Keratinocyte (primary cell): ENCODE measurements around the gene ANGPTL2. TPM values are rescaled to one million over a fixed set of nuclear protein-coding genes. Genes with fewer than 3 reads are reported as not detected.

Experiments used
- DNase-seq: peaks from one replicate; pipeline ENCODE4 v3.0.0-alpha.2; 2011; ENCODE audit warnings: low read depth, missing footprints, low spot score
- FAIRE-seq: peaks from 2 replicates; lab custom pipeline; 2011; peaks lifted over from hg19 to GRCh38; lab: Jason Lieb, UNC
- H2AFZ ChIP-seq: 2 replicates; pipeline ENCODE4 v1.6.0; 2012; ENCODE audit warnings: low read length, control low read depth, inconsistent platforms; ENCODE audit not compliant: control insufficient read depth
- H3K27ac ChIP-seq: 2 replicates; pipeline ENCODE4 v1.5.1; 2011; ENCODE audit warnings: low read length; ENCODE audit not compliant: control insufficient read depth, insufficient read depth
- H3K27me3 ChIP-seq: 3 replicates; pipeline ENCODE4 v1.6.0; 2011; ENCODE audit warnings: low read length; ENCODE audit not compliant: control insufficient read depth, insufficient read depth; ENCODE audit errors: extremely low read depth
- H3K36me3 ChIP-seq, 2 experiments: 2 replicates in 1 of 2; 3 replicates in 1 of 2; pipeline ENCODE4 v1.5.1; 2011; ENCODE audit warnings: low read length in 2 of 2, mild to moderate bottlenecking in 1 of 2; ENCODE audit not compliant: control insufficient read depth in 2 of 2, insufficient read depth in 2 of 2; ENCODE audit errors: extremely low read depth in 1 of 2
- H3K4me1 ChIP-seq: 3 replicates; pipeline ENCODE4 v1.5.1; 2011; ENCODE audit warnings: low read length; ENCODE audit not compliant: control insufficient read depth, insufficient read depth; ENCODE audit errors: extremely low read depth
- H3K4me2 ChIP-seq: 3 replicates; pipeline ENCODE4 v1.6.0; 2011; ENCODE audit warnings: low read depth, low read length; ENCODE audit not compliant: control insufficient read depth, insufficient read depth; ENCODE audit errors: extremely low read depth
- H3K4me3 ChIP-seq, 3 experiments: fragments of 200-600 bp in 1 of 3; sonication (generic) in 1 of 3; 2 replicates in 2 of 3; 3 replicates in 1 of 3; pipeline ENCODE4 v1.5.1; 2011 to 2016; ENCODE audit warnings: low read length in 3 of 3, mild to moderate bottlenecking in 3 of 3, control low read depth in 2 of 3, inconsistent platforms in 1 of 3, low read depth in 1 of 3, mixed read lengths in 1 of 3, mixed run types in 1 of 3, moderate library complexity in 1 of 3; ENCODE audit not compliant: control insufficient read depth in 2 of 3, insufficient read depth in 2 of 3; ENCODE audit errors: extremely low read depth in 1 of 3
- H3K79me2 ChIP-seq: 2 replicates; pipeline ENCODE4 v1.6.0; 2012; ENCODE audit warnings: low read length; ENCODE audit not compliant: control insufficient read depth, insufficient read depth
- H3K9ac ChIP-seq: 3 replicates; pipeline ENCODE4 v1.6.0; 2011; ENCODE audit warnings: low read length; ENCODE audit not compliant: control insufficient read depth, insufficient read depth; ENCODE audit errors: extremely low read depth
- H3K9me1 ChIP-seq: 3 replicates; pipeline ENCODE4 v1.6.0; 2011; ENCODE audit warnings: low read length; ENCODE audit not compliant: control insufficient read depth, insufficient read depth; ENCODE audit errors: extremely low read depth
- H3K9me3 ChIP-seq: 2 replicates; pipeline ENCODE4 v1.5.1; 2012; ENCODE audit warnings: low read depth, low read length; ENCODE audit not compliant: control insufficient read depth
- H4K20me1 ChIP-seq: 3 replicates; pipeline ENCODE4 v1.6.0; 2011; ENCODE audit warnings: low read length; ENCODE audit not compliant: control insufficient read depth, insufficient read depth; ENCODE audit errors: extremely low read depth
- EZH2 ChIP-seq: IDR thresholded peaks from one replicate; pipeline ENCODE4 v1.6.1; 2012; ENCODE audit warnings: inconsistent platforms, mild to moderate bottlenecking, low read length, moderate library complexity
- dilution Hi-C: fragments of 300-500 bp; cut with MboI; formaldehyde crosslinking; loops from one replicate; pipeline ENCODE4 v1.7.0; 2020; ENCODE audit warnings: low sequenced_read_pairs; ENCODE audit not compliant: extremely low pct_ligation_motif_present
- polyA plus RNA-seq, 5 experiments: library from polyadenylated mRNA; depleted of rRNA in 3 of 5; stranded (reverse) in 3 of 5; stranded (forward) in 1 of 5; unstranded in 1 of 5; fragments of >200 nt; gene quantifications; 1 replicate in 1 of 5; 2 replicates in 3 of 5; 3 replicates in 1 of 5; pipeline versions ENCODE4 v1.2.1 to v1.2.3, GENCODE V29; 2011 to 2012; ENCODE audit warnings: missing spikeins in 2 of 5, low read depth in 1 of 5, low replicate concordance in 1 of 5
- TF ChIP-seq, protein P1 (sequence below), 3 experiments: IDR thresholded peaks in 1 of 3; conservative IDR thresholded peaks in 1 of 3; optimal IDR thresholded peaks in 1 of 3; 2 replicates in 2 of 3; 3 replicates in 1 of 3; pipeline versions ENCODE3 to v1.5.1; 2011; ENCODE audit warnings: low read length in 3 of 3, mild to moderate bottlenecking in 3 of 3, moderate library complexity in 2 of 3, control low read depth in 1 of 3, inconsistent platforms in 1 of 3; ENCODE audit not compliant: insufficient read depth in 2 of 3; ENCODE audit errors: extremely low read depth in 1 of 3

The ANGPTL2 gene
- polyA plus RNA-seq, 1 donor (not counting 4 experiments of a cell fraction or from before 2014, with no cell fraction given): 0.18 TPM

DNA sequence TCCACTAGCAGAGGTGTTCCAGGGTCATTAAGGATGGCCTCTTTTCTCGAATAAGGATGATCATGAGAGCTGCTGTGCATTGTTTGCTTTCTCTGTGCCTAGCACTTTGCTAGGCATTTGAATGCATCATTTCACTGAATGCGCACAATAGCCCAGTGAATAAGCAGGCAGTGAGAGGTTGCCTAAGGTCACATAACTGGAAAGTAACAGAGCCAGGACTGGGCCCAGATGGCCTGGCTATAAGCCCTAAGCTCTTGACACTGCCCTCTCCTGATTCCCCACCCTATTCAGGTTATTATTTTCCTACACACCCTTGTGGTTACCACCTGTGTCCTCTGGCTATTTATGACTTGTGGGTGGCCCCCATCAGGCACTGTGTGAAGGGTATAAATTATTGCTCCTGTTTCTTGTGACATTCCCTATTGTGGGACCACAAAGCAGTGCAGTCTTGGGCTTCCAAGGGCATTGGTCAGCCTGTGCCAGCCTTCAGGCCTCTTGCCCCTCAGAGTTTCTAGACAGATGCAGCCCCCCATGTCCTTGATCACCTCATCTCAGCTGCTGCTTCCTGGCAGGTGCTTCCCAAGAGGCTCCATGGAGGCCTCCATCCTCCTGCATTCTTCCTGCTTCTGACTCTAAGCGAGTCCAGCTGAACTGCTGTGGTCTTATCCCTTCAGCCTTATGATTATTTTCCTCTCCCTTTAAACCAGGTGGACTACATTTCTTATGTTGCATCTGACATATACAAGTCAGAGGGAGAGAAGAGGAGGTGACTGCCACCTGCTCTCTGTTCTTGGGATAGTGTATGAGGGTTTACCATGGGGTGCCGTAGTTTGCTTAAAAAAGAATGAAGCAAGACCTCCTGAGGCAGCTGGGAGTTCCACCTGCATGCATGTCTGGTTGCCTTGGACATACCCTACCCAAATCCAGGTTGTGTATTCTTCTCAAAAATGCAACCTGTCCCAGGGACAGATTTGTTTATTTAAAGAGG is 47.6 kb downstream of the ANGPTL2 start:
- Histone ChIP-seq H3K4me2 (no peak overlapping the region), H2AFZ (no peak overlapping the region), H3K27ac (no peak overlapping the region), H3K9me1 (no peaks in the 10 kb centered on the region), H3K27me3 (no peaks in the 10 kb centered on the region), H3K4me3 (no peak overlapping the region), H3K79me2 (no peaks in the 10 kb centered on the region), H4K20me1 (no peaks in the 10 kb centered on the region), H3K4me1 (no peaks in the 10 kb centered on the region), H3K36me3 (no peaks in the 10 kb centered on the region), H3K9me3 (no peaks in the 10 kb centered on the region), H3K9ac (no peak overlapping the region)
- DNase-seq (no peak), FAIRE-seq (no peak)
- TF ChIP-seq EZH2: no peak
- TF ChIP-seq, protein P1, sequence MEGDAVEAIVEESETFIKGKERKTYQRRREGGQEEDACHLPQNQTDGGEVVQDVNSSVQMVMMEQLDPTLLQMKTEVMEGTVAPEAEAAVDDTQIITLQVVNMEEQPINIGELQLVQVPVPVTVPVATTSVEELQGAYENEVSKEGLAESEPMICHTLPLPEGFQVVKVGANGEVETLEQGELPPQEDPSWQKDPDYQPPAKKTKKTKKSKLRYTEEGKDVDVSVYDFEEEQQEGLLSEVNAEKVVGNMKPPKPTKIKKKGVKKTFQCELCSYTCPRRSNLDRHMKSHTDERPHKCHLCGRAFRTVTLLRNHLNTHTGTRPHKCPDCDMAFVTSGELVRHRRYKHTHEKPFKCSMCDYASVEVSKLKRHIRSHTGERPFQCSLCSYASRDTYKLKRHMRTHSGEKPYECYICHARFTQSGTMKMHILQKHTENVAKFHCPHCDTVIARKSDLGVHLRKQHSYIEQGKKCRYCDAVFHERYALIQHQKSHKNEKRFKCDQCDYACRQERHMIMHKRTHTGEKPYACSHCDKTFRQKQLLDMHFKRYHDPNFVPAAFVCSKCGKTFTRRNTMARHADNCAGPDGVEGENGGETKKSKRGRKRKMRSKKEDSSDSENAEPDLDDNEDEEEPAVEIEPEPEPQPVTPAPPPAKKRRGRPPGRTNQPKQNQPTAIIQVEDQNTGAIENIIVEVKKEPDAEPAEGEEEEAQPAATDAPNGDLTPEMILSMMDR (optimal IDR thresholded peaks at IDR 0.05 in 1 of 3, IDR thresholded peaks at IDR 0.05 in 1 of 3, conservative IDR thresholded peaks at IDR 0.05 in 1 of 3; ENCODE audit: extremely low read depth in 1 of 3, insufficient read depth in 2 of 3, low read length in 3 of 3): no peak
- dilution Hi-C loops: no loop called here

DNA sequence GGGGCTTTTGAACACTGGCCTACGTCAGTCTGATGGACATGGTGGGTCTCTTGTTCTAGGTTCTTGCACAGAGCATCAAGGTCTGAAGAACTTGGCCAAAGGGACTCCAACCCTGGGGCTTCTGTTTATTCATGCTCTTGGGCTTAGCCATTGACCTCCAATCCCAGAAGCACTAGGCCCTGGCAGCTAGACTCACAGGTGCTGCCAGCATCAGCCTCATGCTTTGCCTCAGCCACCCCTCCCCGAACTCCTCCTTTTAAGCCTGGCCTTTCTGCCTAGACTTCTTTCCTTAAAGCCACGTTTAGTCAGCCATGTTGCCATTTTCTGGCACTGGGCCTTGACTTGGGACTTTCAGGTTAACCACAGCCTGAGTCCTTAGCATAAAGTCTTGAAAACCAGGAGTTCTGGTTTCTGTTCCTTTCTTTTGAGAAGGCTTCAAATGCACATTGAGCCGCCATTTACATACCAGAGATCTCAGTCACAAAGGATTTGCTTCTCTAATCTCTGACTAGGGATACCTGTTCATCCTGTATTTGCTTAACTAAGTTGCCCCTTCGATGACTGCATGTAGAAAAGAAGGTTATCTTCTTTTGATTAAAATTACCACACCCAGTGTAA is 54.7 kb downstream of the ANGPTL2 start:
- Histone ChIP-seq H3K9me3 (no peaks in the 10 kb centered on the region), H3K79me2 (no peaks in the 10 kb centered on the region), H3K4me1 (peaks cover 13% of the 10 kb centered on the region), H3K36me3 (no peaks in the 10 kb centered on the region), H3K27ac (no peak overlapping the region), H2AFZ (peak overlapping the region; percentile 50), H3K9me1 (no peaks in the 10 kb centered on the region), H4K20me1 (no peaks in the 10 kb centered on the region), H3K9ac (no peak overlapping the region), H3K4me3 (no peak overlapping the region), H3K4me2 (peak overlapping the region; percentile 29), H3K27me3 (no peaks in the 10 kb centered on the region)
- peak; percentile 86 for FAIRE-seq
- TF ChIP-seq, protein P1 (optimal IDR thresholded peaks at IDR 0.05 in 1 of 3, IDR thresholded peaks at IDR 0.05 in 1 of 3, conservative IDR thresholded peaks at IDR 0.05 in 1 of 3; ENCODE audit: extremely low read depth in 1 of 3, insufficient read depth in 2 of 3, low read length in 3 of 3): no peak
- no peak for TF ChIP-seq EZH2
- peak; percentile 11 for DNase-seq
- dilution Hi-C loops: no loop called here
